K562 (cell line): Measurements from ENCODE around the gene GRIK3. TPM values are rescaled to one million over a fixed set of nuclear protein-coding genes. Genes with fewer than 3 reads are reported as not detected.

Source experiments
- ATAC-seq: fragments of 200-7000 bp; cut with Tn5 transposase; 3 replicates; pipeline ENCODE4 v1.9.1; 2020; ENCODE audit warnings: moderate library complexity
- BruUV-seq: library from RNA; stranded (reverse); fragments of 400-500 nt; replicated peaks from 2 replicates; lab custom pipeline; 2021; lab: Mats Ljungman, UMichigan
- CTCF ChIA-PET: fragments of 300-600 bp; formaldehyde crosslinking; extraction: SDS; loops from one replicate; lab custom pipeline; 2021; ENCODE audit warnings: low intra/inter-chr PET ratio; lab: Yijun Ruan, JAX
- POLR2A ChIA-PET: fragments of 300-600, 350-650 bp; sonication (Branson Sonifier 250); formaldehyde crosslinking; extraction: SDS; loops from one replicate; lab custom pipeline; 2021; ENCODE audit warnings: antibody characterized with exemption, inconsistent platforms; lab: Yijun Ruan, JAX
- DNase-seq, 4 experiments: peaks; one replicate each; pipeline versions ENCODE4 v3.0.0 to v3.0.0-alpha.2; 2011 to 2018; ENCODE audit warnings: low spot score in 3 of 4, mixed read lengths in 3 of 4; ENCODE audit errors: extremely low read depth in 1 of 4
- FAIRE-seq: peaks from 2 replicates; lab custom pipeline; 2011; peaks lifted over from hg19 to GRCh38; lab: Jason Lieb, UNC
- H2AFZ ChIP-seq: 2 replicates; pipeline ENCODE4 v1.6.0; 2011; ENCODE audit warnings: low read depth, low read length, control low read depth, inconsistent platforms
- H3K27ac ChIP-seq: fragments of 200-600 bp; 3 replicates; pipeline ENCODE4 v1.8.0; 2011; ENCODE audit warnings: low read depth, mild to moderate bottlenecking, control low read depth, inconsistent platforms, low read length, moderate library complexity, mixed read lengths; ENCODE audit errors: extremely low read depth
- H3K27me3 ChIP-seq, 2 experiments: fragments of 300-600 bp in 1 of 2; 2 replicates in 1 of 2; 3 replicates in 1 of 2; pipeline versions ENCODE4 v1.6.0 to v1.8.0; 2011; ENCODE audit warnings: inconsistent platforms in 2 of 2, low read length in 2 of 2, mild to moderate bottlenecking in 1 of 2, mixed read lengths in 1 of 2, moderate library complexity in 1 of 2; ENCODE audit not compliant: control insufficient read depth in 2 of 2, insufficient read depth in 2 of 2
- H3K36me3 ChIP-seq: fragments of 300-600 bp; 3 replicates; pipeline ENCODE4 v1.8.0; 2011; ENCODE audit warnings: mild to moderate bottlenecking, low read length, inconsistent platforms; ENCODE audit not compliant: control insufficient read depth, insufficient read depth
- H3K4me1 ChIP-seq, 2 experiments: fragments of 200-600 bp in 1 of 2; replicated peaks in 1 of 2; 2 replicates in 1 of 2; 3 replicates in 1 of 2; pipeline versions ENCODE4 v1.5.1 to v1.8.0; 2011; ENCODE audit warnings: inconsistent platforms in 2 of 2, low read length in 2 of 2, mild to moderate bottlenecking in 1 of 2, mixed read lengths in 1 of 2, moderate library complexity in 1 of 2; ENCODE audit not compliant: control insufficient read depth in 2 of 2, insufficient read depth in 2 of 2
- H3K4me2 ChIP-seq: 2 replicates; pipeline ENCODE4 v1.6.1; 2011; ENCODE audit warnings: low read length, control low read depth, inconsistent platforms, mixed read lengths; ENCODE audit not compliant: insufficient read depth
- H3K4me3 ChIP-seq: fragments of 200-600 bp; sonication (generic), shearing (Covaris generic); 2 replicates; pipeline ENCODE4 v1.5.1; 2016; ENCODE audit warnings: control low read depth, inconsistent platforms
- H3K79me2 ChIP-seq: fragments of 200-600 bp; 3 replicates; pipeline ENCODE4 v1.8.0; 2011; ENCODE audit warnings: low read length, inconsistent platforms; ENCODE audit not compliant: control insufficient read depth, insufficient read depth
- H3K9ac ChIP-seq, 2 experiments: 2 replicates each; pipeline versions ENCODE4 v1.6.0 to v1.6.1; 2011; ENCODE audit warnings: low read depth in 2 of 2, low read length in 2 of 2, control low read depth in 1 of 2, inconsistent platforms in 1 of 2, mild to moderate bottlenecking in 1 of 2, mixed read lengths in 1 of 2; ENCODE audit not compliant: insufficient read depth in 1 of 2
- H3K9me1 ChIP-seq: one replicate; pipeline ENCODE4 v1.6.0; 2011; ENCODE audit warnings: inconsistent platforms, mild to moderate bottlenecking, low read length, moderate library complexity; ENCODE audit not compliant: control insufficient read depth, insufficient read depth
- H3K9me3 ChIP-seq: replicated peaks from 2 replicates; pipeline ENCODE4 v1.5.1; 2011; ENCODE audit warnings: low read depth, low read length, inconsistent platforms; ENCODE audit not compliant: control insufficient read depth, insufficient read depth
- H4K20me1 ChIP-seq: replicated peaks from 2 replicates; pipeline ENCODE4 v1.6.1; 2011; ENCODE audit warnings: low read length, inconsistent platforms, mixed read lengths; ENCODE audit not compliant: control insufficient read depth, insufficient read depth
- ETS1 ChIP-seq: conservative IDR thresholded peaks from 2 replicates; pipeline ENCODE4 v1.6.1; 2011; ENCODE audit warnings: low read depth, mild to moderate bottlenecking, low read length; ENCODE audit not compliant: control insufficient read depth
- HDAC6 ChIP-seq: IDR thresholded peaks from 2 replicates; pipeline ENCODE4 v1.6.1; 2012; ENCODE audit warnings: low read depth, mild to moderate bottlenecking, control low read depth, inconsistent platforms, low read length, moderate library complexity
- HNRNPUL1 ChIP-seq: fragments of 200-400 bp; formaldehyde crosslinking; IDR thresholded peaks from 2 replicates; pipeline ENCODE4 v1.6.1; 2017; ENCODE audit warnings: low read length
- NELFE ChIP-seq: IDR thresholded peaks from 2 replicates; pipeline ENCODE4 v1.6.1; 2011; ENCODE audit warnings: mild to moderate bottlenecking; ENCODE audit not compliant: insufficient read depth, insufficient read length
- SRF ChIP-seq, 2 experiments: fragments of 250-450, 450-650 bp in 1 of 2; sonication (Bioruptor Pico) in 1 of 2; sonication (generic) in 1 of 2; formaldehyde crosslinking; IDR thresholded peaks; 2 replicates each; pipeline versions ENCODE4 v1.5.0 to v1.5.1; 2020 to 2022; ENCODE audit warnings: mild to moderate bottlenecking in 1 of 2, missing genetic modification reagents in 1 of 2
- SRSF3 ChIP-seq: fragments of 200-400 bp; formaldehyde crosslinking; IDR thresholded peaks from 2 replicates; pipeline ENCODE4 v1.6.1; 2016; ENCODE audit warnings: mild to moderate bottlenecking, low read length, moderate library complexity; ENCODE audit not compliant: insufficient read depth
- TBP ChIP-seq: optimal IDR thresholded peaks from 2 replicates; pipeline ENCODE3; 2011; ENCODE audit warnings: low read depth, low read length, improper control_type of control experiment
- THAP12 ChIP-seq: fragments of 250-450 bp; sonication (Bioruptor Pico); IDR thresholded peaks from 2 replicates; pipeline ENCODE4 v1.9.0; 2021; ENCODE audit warnings: mild to moderate bottlenecking, inconsistent platforms
- ZNF239 ChIP-seq: fragments of 250-450 bp; sonication (Bioruptor Pico); IDR thresholded peaks from 2 replicates; pipeline ENCODE4 v1.4.0; 2020; ENCODE audit warnings: mild to moderate bottlenecking
- ZNF395 ChIP-seq: fragments of 200-800 bp; sonication (Bioruptor generic); IDR thresholded peaks from 2 replicates; pipeline ENCODE4 v1.6.1; 2017; ENCODE audit warnings: missing genetic modification characterization, missing compliant biosample characterization
- WGBS: fragments of 100-300 bp; shearing (Covaris generic); methylation state at CpG from one replicate; pipeline ENCODE4 v1.1.6; 2016; ENCODE audit warnings: low coverage, mixed read lengths; ENCODE audit not compliant: insufficient coverage; ENCODE audit errors: missing lambda C conversion rate; 5-methylcytosine and 5-hydroxymethylcytosine counted together
- in situ Hi-C: fragments of 300-500 bp; cut with MboI; formaldehyde crosslinking; loops from 4 replicates; pipeline ENCODE4 v1.15.0; 2018; ENCODE audit warnings: inconsistent platforms, mixed read lengths
- intact Hi-C: fragments of 100-400 bp; cut with micrococcal nuclease; formaldehyde crosslinking; loops from 2 replicates; pipeline ENCODE4 v1.14.2; 2022
- polyA plus RNA-seq, 8 experiments: library from polyadenylated mRNA; depleted of rRNA in 4 of 8; stranded (reverse) in 5 of 8; unstranded in 3 of 8; fragments of >200 nt; fragmentation: Nextera tagmentation in 2 of 8; fragmentation: Illumina TruSeq in 1 of 8; extraction: Ambion mirVana in 2 of 8; extraction: Trizol in 1 of 8; gene quantifications; 2 replicates each; pipeline versions ENCODE4 v1.2.1 to v1.2.3, GENCODE V29; 2011 to 2014; ENCODE audit warnings: inconsistent platforms in 1 of 8, missing spikeins in 1 of 8
- total RNA-seq, 7 experiments: library from RNA; depleted of rRNA in 6 of 7; stranded (reverse); fragments of >200 nt in 6 of 7; fragmentation: Illumina TruSeq in 2 of 7; extraction: Trizol in 2 of 7; gene quantifications; 2 replicates each; pipeline versions ENCODE4 v1.2.1 to v1.2.3, GENCODE V29; 2011 to 2021; ENCODE audit warnings: low replicate concordance in 1 of 7
- TF ChIP-seq, protein P1 (sequence below), 2 experiments: IDR thresholded peaks in 1 of 2; conservative IDR thresholded peaks in 1 of 2; 2 replicates each; pipeline ENCODE4 v1.6.1; 2016; ENCODE audit warnings: low read depth in 2 of 2, mild to moderate bottlenecking in 1 of 2, missing compliant biosample characterization in 1 of 2, missing genetic modification characterization in 1 of 2, moderate library complexity in 1 of 2

The GRIK3 gene
- total and polyA plus RNA-seq, 9 of the 15 experiments (the other 6 are each of a cell fraction or from before 2014, with no cell fraction given): not detected

- H3K4me1 ChIP-seq: no peaks in the 10 kb centered on the region
- ChIA-PET CTCF (no interaction called here), POLR2A (no interaction called here)
- H3K27me3 ChIP-seq: peaks cover 14 to 66% of the 10 kb centered on the region in 2 experiments; a peak in 3 of 5 replicates
- H3K9ac ChIP-seq: no peak overlapping the region
- 1% methylated on average over 10 of the region's 10 CpGs for WGBS
- H3K9me3 ChIP-seq: no peaks in the 10 kb centered on the region
- no TSS peak for BruUV-seq
- in situ Hi-C loops (no loop called here), intact Hi-C loops (no loop called here)
- H3K4me2 ChIP-seq: no peak overlapping the region
- no peaks in the 10 kb centered on the region for H3K36me3 ChIP-seq
- H3K27ac ChIP-seq: no peak overlapping the region
- no peak overlapping the region for H3K4me3 ChIP-seq
- H3K79me2 ChIP-seq: no peaks in the 10 kb centered on the region
- DNase-seq (no peak), ATAC-seq (no peak), FAIRE-seq (no peak)
- no peak overlapping the region for H2AFZ ChIP-seq
- H4K20me1 ChIP-seq: 0 out of 2 replicates have a peak, but pooled peaks cover 12% of the 10 kb centered on the region
- no peaks in the 10 kb centered on the region for H3K9me1 ChIP-seq
- TF ChIP-seq ZNF395 (CRISPR knock-in tag) (no peak), HDAC6 (no peak), SRF (CRISPR knock-in tag; IDR thresholded peaks at IDR 0.05) (no peak), ZNF239 (CRISPR knock-in tag) (no peak), THAP12 (CRISPR knock-in tag) (no peak), HNRNPUL1 (no peak), SRSF3 (no peak), TBP (no peak), NELFE (no peak), ETS1 (no peak)
- TF ChIP-seq, protein P1, sequence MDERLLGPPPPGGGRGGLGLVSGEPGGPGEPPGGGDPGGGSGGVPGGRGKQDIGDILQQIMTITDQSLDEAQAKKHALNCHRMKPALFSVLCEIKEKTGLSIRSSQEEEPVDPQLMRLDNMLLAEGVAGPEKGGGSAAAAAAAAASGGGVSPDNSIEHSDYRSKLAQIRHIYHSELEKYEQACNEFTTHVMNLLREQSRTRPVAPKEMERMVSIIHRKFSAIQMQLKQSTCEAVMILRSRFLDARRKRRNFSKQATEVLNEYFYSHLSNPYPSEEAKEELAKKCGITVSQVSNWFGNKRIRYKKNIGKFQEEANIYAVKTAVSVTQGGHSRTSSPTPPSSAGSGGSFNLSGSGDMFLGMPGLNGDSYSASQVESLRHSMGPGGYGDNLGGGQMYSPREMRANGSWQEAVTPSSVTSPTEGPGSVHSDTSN (CRISPR knock-in tag; IDR thresholded peaks at IDR 0.05; ENCODE audit: low read depth): no peak
- TF ChIP-seq, protein P1 (tag; conservative IDR thresholded peaks at IDR 0.05; ENCODE audit: low read depth): no peak
These were observed 264.2 kb downstream of the GRIK3 start for GRCh38 chr1:36769886-36770830.
